NB4 (cell line): ENCODE measurements around the gene MACROD2.

Experiments
- MYC ChIP-seq: IDR thresholded peaks from 2 replicates; pipeline ENCODE4 v1.6.1; 2011; ENCODE audit warnings: low read depth, low read length
- POLR2A ChIP-seq: IDR thresholded peaks from 2 replicates; pipeline ENCODE4 v1.6.1; 2011; ENCODE audit warnings: mild to moderate bottlenecking; ENCODE audit not compliant: insufficient read length; ENCODE audit errors: extremely low read depth
- TF ChIP-seq, protein P1 (sequence below): IDR thresholded peaks from one replicate; pipeline ENCODE4 v1.5.1; 2012; ENCODE audit warnings: low read depth, low read length
- TF ChIP-seq, protein P2 (sequence below): IDR thresholded peaks from 2 replicates; pipeline ENCODE4 v1.6.1; 2011; ENCODE audit warnings: low read depth, low read length

DNA sequence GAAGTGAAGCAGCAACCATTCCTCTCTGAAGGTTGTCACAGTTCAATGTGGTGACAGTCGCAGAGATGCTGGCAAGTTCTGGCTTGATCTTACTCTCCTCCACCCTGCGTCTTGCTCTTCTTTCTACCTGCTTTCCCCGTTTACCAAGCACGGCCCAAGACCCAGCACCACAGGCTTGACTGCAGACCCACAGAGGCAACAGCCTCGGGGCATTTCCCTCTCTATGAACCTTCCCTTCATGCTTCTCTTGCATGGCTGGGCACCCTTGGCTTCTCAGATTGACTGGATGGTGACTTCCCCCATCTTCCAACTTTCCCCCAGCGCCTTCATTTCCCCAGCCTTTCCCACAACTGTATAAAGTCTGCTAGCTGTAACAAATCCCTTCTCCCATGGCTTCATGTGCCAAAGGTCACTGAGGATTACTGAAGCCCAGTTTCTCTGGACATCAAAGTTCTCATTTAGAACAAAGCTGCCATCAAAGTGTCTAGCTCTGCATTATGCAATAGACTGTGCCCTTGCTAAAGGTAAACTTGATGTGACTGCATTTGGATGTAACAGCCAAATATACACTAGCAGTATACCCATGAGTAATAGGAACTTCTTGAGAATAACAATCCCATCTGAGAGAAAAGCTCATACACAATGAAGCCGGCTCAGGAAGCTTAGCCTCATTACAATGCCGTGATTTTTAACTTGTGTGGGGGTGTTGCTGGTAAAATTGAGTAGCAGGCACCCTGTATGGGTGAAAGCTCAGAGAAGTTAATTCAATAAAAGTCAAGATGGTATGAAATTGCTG is 1065.1 kb downstream of the MACROD2 start:
- TF ChIP-seq, protein P1, sequence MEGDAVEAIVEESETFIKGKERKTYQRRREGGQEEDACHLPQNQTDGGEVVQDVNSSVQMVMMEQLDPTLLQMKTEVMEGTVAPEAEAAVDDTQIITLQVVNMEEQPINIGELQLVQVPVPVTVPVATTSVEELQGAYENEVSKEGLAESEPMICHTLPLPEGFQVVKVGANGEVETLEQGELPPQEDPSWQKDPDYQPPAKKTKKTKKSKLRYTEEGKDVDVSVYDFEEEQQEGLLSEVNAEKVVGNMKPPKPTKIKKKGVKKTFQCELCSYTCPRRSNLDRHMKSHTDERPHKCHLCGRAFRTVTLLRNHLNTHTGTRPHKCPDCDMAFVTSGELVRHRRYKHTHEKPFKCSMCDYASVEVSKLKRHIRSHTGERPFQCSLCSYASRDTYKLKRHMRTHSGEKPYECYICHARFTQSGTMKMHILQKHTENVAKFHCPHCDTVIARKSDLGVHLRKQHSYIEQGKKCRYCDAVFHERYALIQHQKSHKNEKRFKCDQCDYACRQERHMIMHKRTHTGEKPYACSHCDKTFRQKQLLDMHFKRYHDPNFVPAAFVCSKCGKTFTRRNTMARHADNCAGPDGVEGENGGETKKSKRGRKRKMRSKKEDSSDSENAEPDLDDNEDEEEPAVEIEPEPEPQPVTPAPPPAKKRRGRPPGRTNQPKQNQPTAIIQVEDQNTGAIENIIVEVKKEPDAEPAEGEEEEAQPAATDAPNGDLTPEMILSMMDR, result no peak
- no peak for TF ChIP-seq POLR2A
- TF ChIP-seq, protein P2, sequence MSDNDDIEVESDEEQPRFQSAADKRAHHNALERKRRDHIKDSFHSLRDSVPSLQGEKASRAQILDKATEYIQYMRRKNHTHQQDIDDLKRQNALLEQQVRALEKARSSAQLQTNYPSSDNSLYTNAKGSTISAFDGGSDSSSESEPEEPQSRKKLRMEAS, result no peak
- no peak for TF ChIP-seq MYC
